Measurements from ENCODE around the gene STIMATE. TPM values are rescaled to one million over a fixed set of nuclear protein-coding genes. Genes with fewer than 3 reads are reported as not detected.
A peak's percentile ranks its signal among the peaks of the same experiment; 100 is the strongest.

The STIMATE gene
- total and polyA plus RNA-seq, 12 donors, result 4.0 to 9.7 (median 6.9) TPM

- H3K4me1 ChIP-seq, result no peaks in the 10 kb centered on the region
- TF ChIP-seq CTCF (IDR thresholded peaks at IDR 0.05), result peak in 7 of 9 donors; percentile 32 to 51 (median 34)
- no peak overlapping the region for H3K27ac ChIP-seq
- intact Hi-C loops (cut with DNase I), result no loop called here
- no peak overlapping the region for H3K4me3 ChIP-seq
- ATAC-seq (no peak), DNase-seq (no peak)
- H3K9me3 ChIP-seq, result no peaks in the 10 kb centered on the region
- H3K27me3 ChIP-seq, result no peaks in the 10 kb centered on the region
- peaks cover 0 to 54% (median 0%) of the 10 kb centered on the region in 9 donors for H3K36me3 ChIP-seq
- 64 to 69% methylated on average over 11 of the region's 11 CpGs for WGBS, 2 donors
These were observed 76.6 kb downstream of the STIMATE start for GRCh38 chr3:52820736-52821135.

GRCh38 chr3:52819936-52820335, 77.4 kb downstream of the STIMATE start:
- no peaks in the 10 kb centered on the region for H3K4me1 ChIP-seq
- H3K27ac ChIP-seq, result no peak overlapping the region
- TF ChIP-seq CTCF (IDR thresholded peaks at IDR 0.05), result no peak
- 71 to 81% methylated on average over 2 of the region's 2 CpGs for WGBS, 2 donors
- H3K27me3 ChIP-seq, result no peaks in the 10 kb centered on the region
- intact Hi-C loops (cut with DNase I), result no loop called here
- DNase-seq (no peak), ATAC-seq (peak in 1 of 8 donors; percentile 39)
- no peaks in the 10 kb centered on the region for H3K9me3 ChIP-seq
- no peak overlapping the region for H3K4me3 ChIP-seq
- peaks cover 0 to 47% (median 0%) of the 10 kb centered on the region in 9 donors for H3K36me3 ChIP-seq

GRCh38 chr3:52817860-52818259, 79.5 kb downstream of the STIMATE start:
- no peak for TF ChIP-seq CTCF (IDR thresholded peaks at IDR 0.05)
- intact Hi-C loops (cut with DNase I), result no loop called here
- no peak overlapping the region for H3K4me3 ChIP-seq
- 90 to 91% methylated on average over 7 of the region's 7 CpGs for WGBS, 2 donors
- no peaks in the 10 kb centered on the region for H3K27me3 ChIP-seq
- no peaks in the 10 kb centered on the region for H3K4me1 ChIP-seq
- ATAC-seq (peak in 1 of 8 donors; percentile 9), DNase-seq (no peak)
- H3K27ac ChIP-seq, result no peak overlapping the region
- peaks cover 0 to 27% (median 0%) of the 10 kb centered on the region in 9 donors for H3K36me3 ChIP-seq
- H3K9me3 ChIP-seq, result no peaks in the 10 kb centered on the region

- peaks cover 0 to 21% (median 0%) of the 10 kb centered on the region in 9 donors for H3K36me3 ChIP-seq
- no peaks in the 10 kb centered on the region for H3K9me3 ChIP-seq
- no peak for TF ChIP-seq CTCF (IDR thresholded peaks at IDR 0.05)
- no peak overlapping the region for H3K27ac ChIP-seq
- DNase-seq, result no peak
- intact Hi-C loops (cut with DNase I), result no loop called here
- H3K27me3 ChIP-seq, result no peaks in the 10 kb centered on the region
- WGBS, 2 donors, result 95 to 96% methylated on average over 10 of the region's 10 CpGs
- no peaks in the 10 kb centered on the region for H3K4me1 ChIP-seq
- ATAC-seq, result peak in 1 of 8 donors; percentile 11
- H3K4me3 ChIP-seq, result no peak overlapping the region
These were observed 80.1 kb downstream of the STIMATE start for GRCh38 chr3:52817221-52817620.
